A673 (cell line): Measurements from ENCODE around the gene WNK2.

Experiments used
- EZH2 ChIP-seq: fragments of 200-600 bp; sonication (generic); IDR thresholded peaks from 2 replicates; pipeline ENCODE4 v1.6.1; 2017; ENCODE audit warnings: borderline replicate concordance, low read depth, mild to moderate bottlenecking, mixed read lengths, antibody characterized with exemption, low read length; ENCODE audit not compliant: poor library complexity, severe bottlenecking
- TF ChIP-seq, protein P1 (sequence below): fragments of 300-800, 200-600 bp; sonication (generic); conservative IDR thresholded peaks from 2 replicates; pipeline ENCODE4 v1.5.1; 2017; ENCODE audit warnings: low read depth, mild to moderate bottlenecking, antibody characterized with exemption, low read length, moderate library complexity, mixed read lengths

DNA sequence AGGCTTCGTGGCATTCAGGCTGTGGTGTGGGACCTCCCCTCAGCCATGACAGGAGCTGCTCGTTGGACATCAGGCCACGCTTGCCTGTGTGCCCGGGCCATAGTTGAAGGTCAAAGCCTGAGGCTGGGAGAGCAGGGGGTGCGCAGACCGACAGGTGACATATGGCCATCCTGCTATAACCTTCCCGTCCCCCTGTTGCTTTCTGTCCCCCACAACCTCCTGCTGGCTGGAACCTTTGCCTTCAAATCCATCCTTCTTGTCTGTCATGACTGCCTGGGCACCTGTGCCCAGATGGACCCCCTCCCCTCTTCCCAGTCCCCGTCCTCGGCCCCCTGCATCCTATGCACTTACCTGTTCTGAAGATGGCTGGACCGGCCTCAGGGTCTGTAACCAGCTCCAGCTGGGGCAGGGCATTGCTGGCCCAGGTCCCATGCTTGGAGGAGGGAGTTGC, 83.2 kb downstream of the WNK2 start:
- TF ChIP-seq, protein P1, sequence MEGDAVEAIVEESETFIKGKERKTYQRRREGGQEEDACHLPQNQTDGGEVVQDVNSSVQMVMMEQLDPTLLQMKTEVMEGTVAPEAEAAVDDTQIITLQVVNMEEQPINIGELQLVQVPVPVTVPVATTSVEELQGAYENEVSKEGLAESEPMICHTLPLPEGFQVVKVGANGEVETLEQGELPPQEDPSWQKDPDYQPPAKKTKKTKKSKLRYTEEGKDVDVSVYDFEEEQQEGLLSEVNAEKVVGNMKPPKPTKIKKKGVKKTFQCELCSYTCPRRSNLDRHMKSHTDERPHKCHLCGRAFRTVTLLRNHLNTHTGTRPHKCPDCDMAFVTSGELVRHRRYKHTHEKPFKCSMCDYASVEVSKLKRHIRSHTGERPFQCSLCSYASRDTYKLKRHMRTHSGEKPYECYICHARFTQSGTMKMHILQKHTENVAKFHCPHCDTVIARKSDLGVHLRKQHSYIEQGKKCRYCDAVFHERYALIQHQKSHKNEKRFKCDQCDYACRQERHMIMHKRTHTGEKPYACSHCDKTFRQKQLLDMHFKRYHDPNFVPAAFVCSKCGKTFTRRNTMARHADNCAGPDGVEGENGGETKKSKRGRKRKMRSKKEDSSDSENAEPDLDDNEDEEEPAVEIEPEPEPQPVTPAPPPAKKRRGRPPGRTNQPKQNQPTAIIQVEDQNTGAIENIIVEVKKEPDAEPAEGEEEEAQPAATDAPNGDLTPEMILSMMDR: no peak
- no peak for TF ChIP-seq EZH2
